ENCODE results near the gene SLAMF9. TPM values are rescaled to one million over a fixed set of nuclear protein-coding genes. Genes with fewer than 3 reads are reported as not detected.

Gene SLAMF9
- total RNA-seq, 4 donors from 2014 or later, result not detected

GRCh38 chr1:159993911-159994310, 39.9 kb upstream of the SLAMF9 start:
- 80 to 84% methylated on average over 2 of the region's 2 CpGs for WGBS, 2 donors
- intact Hi-C loops (cut with DNase I; ENCODE audit: low total_unique reads), result no loop called here
- DNase-seq (ENCODE audit: low spot score in 2 of 2), result no peak
- no peak overlapping the region for H3K4me3 ChIP-seq (ENCODE audit: low read depth, poor library complexity, severe bottlenecking)
- TF ChIP-seq POLR2A (IDR thresholded peaks at IDR 0.05) (no peak), CTCF (IDR thresholded peaks at IDR 0.05) (no peak)

GRCh38 chr1:159992161-159992560, 38.1 kb upstream of the SLAMF9 start:
- intact Hi-C loops (cut with DNase I; ENCODE audit: low total_unique reads), result no loop called here
- no peak for TF ChIP-seq CTCF (IDR thresholded peaks at IDR 0.05)
- no peak for TF ChIP-seq POLR2A (IDR thresholded peaks at IDR 0.05)
- no peak overlapping the region for H3K4me3 ChIP-seq (ENCODE audit: low read depth, poor library complexity, severe bottlenecking)
- no peak for DNase-seq (ENCODE audit: low spot score in 2 of 2)
- 53 to 78% methylated on average over 1 of the region's 1 CpG for WGBS, 2 donors

- DNase-seq (ENCODE audit: low spot score in 2 of 2), result no peak
- TF ChIP-seq CTCF (IDR thresholded peaks at IDR 0.05) (no peak), POLR2A (IDR thresholded peaks at IDR 0.05) (no peak)
- H3K4me3 ChIP-seq (ENCODE audit: low read depth, poor library complexity, severe bottlenecking), result no peak overlapping the region
- intact Hi-C loops (cut with DNase I; ENCODE audit: low total_unique reads), result no loop called here
- WGBS, 2 donors, result 47 to 56% methylated on average over 4 of the region's 4 CpGs
These were observed 37.5 kb upstream of the SLAMF9 start for GRCh38 chr1:159991513-159991912.

- no peak for TF ChIP-seq CTCF (IDR thresholded peaks at IDR 0.05)
- TF ChIP-seq POLR2A (IDR thresholded peaks at IDR 0.05), result no peak
- intact Hi-C loops (cut with DNase I; ENCODE audit: low total_unique reads), result no loop called here
- H3K4me3 ChIP-seq (ENCODE audit: low read depth, poor library complexity, severe bottlenecking), result no peak overlapping the region
- WGBS, 2 donors, result 86% methylated on average over 5 of the region's 5 CpGs
- no peak for DNase-seq (ENCODE audit: low spot score in 2 of 2)
These were observed 36.0 kb upstream of the SLAMF9 start for GRCh38 chr1:159990005-159990404.

GRCh38 chr1:159989581-159989980, 35.5 kb upstream of the SLAMF9 start:
- intact Hi-C loops (cut with DNase I; ENCODE audit: low total_unique reads), result no loop called here

More at GRCh38 chr1:159989581-159989980, 35.5 kb upstream of the SLAMF9 start:
- no peak for DNase-seq (ENCODE audit: low spot score in 2 of 2)
- TF ChIP-seq CTCF (IDR thresholded peaks at IDR 0.05), result no peak
- no peak for TF ChIP-seq POLR2A (IDR thresholded peaks at IDR 0.05)
- H3K4me3 ChIP-seq (ENCODE audit: low read depth, poor library complexity, severe bottlenecking), result no peak overlapping the region
- 59 to 76% methylated on average over 3 of the region's 3 CpGs for WGBS, 2 donors
